GM12892 (cell line): ENCODE measurements around the gene POLR2L.

ENCODE experiments used
- DNase-seq: peaks from one replicate; pipeline ENCODE4 v3.0.0; 2011; ENCODE audit not compliant: insufficient read length
- FAIRE-seq: peaks from 2 replicates; lab custom pipeline; 2011; peaks lifted over from hg19 to GRCh38; lab: Jason Lieb, UNC
- POLR2A ChIP-seq: IDR thresholded peaks from 2 replicates; pipeline ENCODE4 v1.6.1; 2011; ENCODE audit warnings: low read depth, low read length, control low read depth
- POLR2AphosphoS5 ChIP-seq: IDR thresholded peaks from 2 replicates; pipeline ENCODE4 v1.6.1; 2011; ENCODE audit warnings: low read depth, low read length, control low read depth
- TAF1 ChIP-seq: IDR thresholded peaks from 2 replicates; pipeline ENCODE4 v1.6.1; 2011; ENCODE audit warnings: low read depth, mild to moderate bottlenecking, control low read depth, low read length, borderline replicate concordance

The POLR2L gene

GRCh38 chr11:849951-850774, 7.8 kb upstream of the POLR2L start:
- no peak for DNase-seq
- TF ChIP-seq TAF1 = no peak
- no peak for TF ChIP-seq POLR2A
- TF ChIP-seq POLR2AphosphoS5 = no peak
- no peak for FAIRE-seq

GRCh38 chr11:849104-849824, 6.9 kb upstream of the POLR2L start:
- TF ChIP-seq POLR2A (no peak), POLR2AphosphoS5 (no peak), TAF1 (no peak)
- no peak for DNase-seq
- no peak for FAIRE-seq

- DNase-seq = peak; percentile 94
- FAIRE-seq = peak; percentile 42
- TF ChIP-seq POLR2AphosphoS5 = no peak
- no peak for TF ChIP-seq TAF1
- no peak for TF ChIP-seq POLR2A
Measured at GRCh38 chr11:848380-848931, 6.1 kb upstream of the POLR2L start.

- DNase-seq (no peak), FAIRE-seq (no peak)
- TF ChIP-seq TAF1 (no peak), POLR2AphosphoS5 (no peak), POLR2A (no peak)
Measured at GRCh38 chr11:847876-848275, 5.5 kb upstream of the POLR2L start.

GRCh38 chr11:846496-847098, 4.3 kb upstream of the POLR2L start:
- FAIRE-seq (peak; percentile 14), DNase-seq (no peak)
- TF ChIP-seq TAF1 = no peak

GRCh38 chr11:845872-846495, 3.7 kb upstream of the POLR2L start:
- no peak for FAIRE-seq
- no peak for DNase-seq
- no peak for TF ChIP-seq POLR2A
- TF ChIP-seq POLR2AphosphoS5 = no peak
- TF ChIP-seq TAF1 = no peak

GRCh38 chr11:844693-845644, 2.6 kb upstream of the POLR2L start:
- DNase-seq = no peak
- TF ChIP-seq TAF1 (no peak), POLR2AphosphoS5 (no peak), POLR2A (no peak)
- peak; percentile 21 for FAIRE-seq

GRCh38 chr11:843818-844692, 1.7 kb upstream of the POLR2L start:
- no peak for DNase-seq
- TF ChIP-seq POLR2AphosphoS5 (no peak), TAF1 (no peak), POLR2A (no peak)
- FAIRE-seq = peak; percentile 80

- no peak for TF ChIP-seq TAF1
- no peak for TF ChIP-seq POLR2A
- no peak for TF ChIP-seq POLR2AphosphoS5
- DNase-seq = no peak
Measured at GRCh38 chr11:843086-843734, 881 bp upstream of the POLR2L start.

More at GRCh38 chr11:843086-843734, 881 bp upstream of the POLR2L start:
- FAIRE-seq = peak; percentile 67
